GM19438 (cell line): ENCODE results near the gene UTP3.
"Not testable (repeated sequence)": the region's sequence is repeated elsewhere in the genome, so short reads cannot be mapped to it uniquely, and the experiment has no call there.

Experiments
- ATAC-seq: cut with Tn5 transposase; IDR thresholded peaks from one replicate; pipeline ENCODE4 v1.9.1; 2021; ENCODE audit warnings: low read depth; ENCODE audit not compliant: unreplicated experiment

UTP3 gene, protein sequence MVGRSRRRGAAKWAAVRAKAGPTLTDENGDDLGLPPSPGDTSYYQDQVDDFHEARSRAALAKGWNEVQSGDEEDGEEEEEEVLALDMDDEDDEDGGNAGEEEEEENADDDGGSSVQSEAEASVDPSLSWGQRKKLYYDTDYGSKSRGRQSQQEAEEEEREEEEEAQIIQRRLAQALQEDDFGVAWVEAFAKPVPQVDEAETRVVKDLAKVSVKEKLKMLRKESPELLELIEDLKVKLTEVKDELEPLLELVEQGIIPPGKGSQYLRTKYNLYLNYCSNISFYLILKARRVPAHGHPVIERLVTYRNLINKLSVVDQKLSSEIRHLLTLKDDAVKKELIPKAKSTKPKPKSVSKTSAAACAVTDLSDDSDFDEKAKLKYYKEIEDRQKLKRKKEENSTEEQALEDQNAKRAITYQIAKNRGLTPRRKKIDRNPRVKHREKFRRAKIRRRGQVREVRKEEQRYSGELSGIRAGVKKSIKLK

DNA sequence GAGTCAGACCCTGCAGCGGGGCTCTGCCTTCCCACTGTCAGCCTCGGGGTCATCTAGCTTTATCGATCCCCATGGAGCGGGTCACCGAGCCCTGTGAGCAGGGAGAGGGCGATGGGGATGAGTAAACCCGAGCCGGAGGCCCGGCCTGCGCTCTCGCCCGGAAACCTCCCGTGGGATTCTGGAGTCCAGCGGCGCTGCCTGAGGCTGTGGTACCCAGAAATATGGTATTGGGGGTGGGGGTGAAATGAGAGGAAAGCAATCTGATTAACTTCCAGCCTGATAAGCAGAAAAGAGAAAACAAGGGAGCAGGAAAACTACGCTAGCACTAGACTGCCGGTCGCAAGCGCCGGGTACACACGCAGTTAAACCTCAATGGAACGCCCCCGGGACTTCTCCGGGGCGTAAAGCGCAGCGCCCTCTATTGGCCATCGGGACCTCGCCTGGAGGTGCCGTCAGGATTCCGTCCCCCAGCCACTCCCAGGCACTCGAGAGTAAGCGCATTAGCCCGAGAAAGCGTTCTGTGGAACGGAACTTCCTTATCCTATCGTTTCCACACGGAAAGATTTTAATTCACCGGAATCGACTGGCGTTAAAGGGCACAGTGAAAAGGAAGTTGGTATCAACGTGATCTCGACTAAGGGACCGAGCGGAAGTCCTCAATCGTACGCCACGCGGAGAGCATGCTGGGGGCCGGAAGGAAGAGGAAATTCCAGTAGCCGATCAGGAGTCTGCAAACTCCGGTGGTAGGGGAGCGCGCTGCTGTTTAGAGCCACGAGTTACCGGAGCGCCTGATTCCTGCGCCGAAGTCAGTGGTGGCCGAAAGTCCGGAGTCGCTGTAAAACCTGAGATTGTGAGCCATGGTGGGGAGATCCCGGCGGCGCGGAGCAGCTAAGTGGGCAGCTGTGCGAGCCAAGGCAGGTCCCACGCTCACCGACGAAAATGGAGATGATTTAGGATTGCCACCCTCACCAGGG is at the start of gene UTP3:
Gene UTP3, plus strand, starts transcription at position 712 of the 974 bp plus-strand sequence. Its CDS starts 146 bp downstream, at position 858.
- ATAC-seq: peak; percentile 96

DNA sequence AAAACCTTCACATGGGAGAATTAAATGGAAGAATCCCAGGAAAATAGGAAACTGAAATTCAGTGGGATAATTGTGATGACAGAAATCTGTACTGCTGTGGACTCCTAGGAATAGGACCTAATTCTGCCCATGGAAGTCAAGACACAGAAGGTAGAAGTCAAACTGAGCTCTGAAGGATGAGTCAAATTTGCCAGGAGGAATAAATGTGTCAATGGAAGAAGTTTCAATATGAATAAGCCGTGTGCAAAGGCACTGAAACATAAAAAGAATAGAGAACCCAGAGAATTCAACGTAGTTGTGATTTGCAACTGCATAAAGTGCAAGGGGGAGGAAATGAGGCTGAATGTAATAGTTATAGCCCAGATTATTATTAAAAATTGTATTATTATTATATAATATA is 48.1 kb upstream of the UTP3 start:
- ATAC-seq: no peak

- ATAC-seq: not testable (repeated sequence)
These were observed 37.6 kb upstream of the UTP3 start for GRCh38 chr4:70650741-70651140.

DNA sequence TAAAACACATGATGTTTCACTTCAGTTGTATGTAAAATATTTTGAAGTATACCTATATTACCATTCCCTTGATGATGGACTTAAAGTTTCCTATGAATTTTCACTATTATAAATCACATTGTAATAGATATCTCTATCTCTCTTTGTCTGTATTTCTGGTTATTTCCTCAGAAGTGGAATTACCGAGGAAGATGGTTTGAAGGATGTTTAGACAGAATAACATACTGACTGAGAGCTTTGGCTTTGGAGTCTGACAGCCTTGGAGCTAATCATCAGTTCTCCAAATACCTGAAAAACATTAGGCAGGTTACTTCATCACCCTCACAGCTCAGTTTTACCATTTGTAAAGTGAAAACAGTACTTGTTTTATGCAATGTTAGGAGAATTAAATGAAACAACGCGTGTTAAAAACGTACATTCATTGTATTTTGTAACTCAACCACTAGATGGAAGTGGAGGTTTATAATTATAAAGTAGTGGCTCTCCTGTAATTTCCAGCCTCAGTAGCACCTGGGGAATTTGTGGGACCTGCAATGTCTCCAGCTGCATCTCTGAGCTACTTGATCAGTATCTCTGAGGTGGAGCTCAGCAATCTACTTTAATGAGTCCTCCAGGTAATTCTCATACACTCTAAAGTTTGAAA is 36.3 kb upstream of the UTP3 start:
- no peak for ATAC-seq

GRCh38 chr4:70654605-70655011 is 33.7 kb upstream of the UTP3 start:
- no peak for ATAC-seq

DNA sequence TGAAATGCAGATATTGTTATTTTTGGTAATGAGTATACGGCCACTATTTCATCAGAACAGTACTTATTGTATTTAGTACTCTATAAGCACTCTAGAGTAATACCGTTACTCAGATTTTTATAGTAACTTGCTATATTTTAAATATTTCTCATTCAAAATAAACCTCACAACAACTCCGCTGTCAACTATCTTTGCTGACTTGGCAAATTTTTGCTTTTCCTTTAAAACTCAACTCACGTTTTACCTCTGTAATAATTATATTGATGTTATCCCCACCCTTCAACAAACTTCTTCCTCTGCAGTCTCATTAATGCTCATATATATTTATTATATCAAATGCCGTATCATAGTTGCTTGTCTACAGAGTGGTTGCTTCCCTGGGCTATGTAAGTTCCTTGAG is 31.0 kb upstream of the UTP3 start:
- ATAC-seq: no peak

- ATAC-seq: no peak
These were observed 29.9 kb upstream of the UTP3 start for GRCh38 chr4:70658418-70658817.

GRCh38 chr4:70660106-70660505 is 28.2 kb upstream of the UTP3 start:
- no peak for ATAC-seq

DNA sequence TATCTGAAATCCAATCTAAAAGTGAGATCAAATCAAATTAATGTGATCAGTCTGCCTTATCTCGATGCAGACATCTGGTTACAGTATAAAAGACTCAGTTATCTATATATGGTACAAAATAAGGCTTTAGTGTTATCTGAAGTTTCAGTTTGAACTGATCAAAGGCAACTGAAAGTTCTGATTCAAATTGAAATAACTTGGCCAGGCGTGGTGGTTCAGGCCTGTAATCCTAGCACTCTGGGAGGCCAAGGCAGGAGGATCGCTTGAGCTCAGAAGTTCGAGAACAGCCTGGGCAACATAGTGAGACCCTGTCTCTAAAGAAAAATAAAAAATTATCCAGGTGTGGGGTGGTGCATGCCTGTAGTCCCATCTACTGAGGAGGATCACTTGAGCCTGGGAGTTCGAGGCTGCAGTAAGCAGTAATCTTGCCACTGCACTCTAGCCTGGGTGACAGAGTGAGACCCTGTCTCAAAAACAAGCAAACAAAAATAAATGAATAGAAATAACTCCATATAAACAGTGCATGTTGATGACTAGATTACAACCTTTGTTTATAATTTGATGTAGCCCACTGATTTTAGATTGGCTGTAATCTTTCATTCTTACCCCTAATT is 26.9 kb upstream of the UTP3 start:
- ATAC-seq: not testable (repeated sequence)

DNA sequence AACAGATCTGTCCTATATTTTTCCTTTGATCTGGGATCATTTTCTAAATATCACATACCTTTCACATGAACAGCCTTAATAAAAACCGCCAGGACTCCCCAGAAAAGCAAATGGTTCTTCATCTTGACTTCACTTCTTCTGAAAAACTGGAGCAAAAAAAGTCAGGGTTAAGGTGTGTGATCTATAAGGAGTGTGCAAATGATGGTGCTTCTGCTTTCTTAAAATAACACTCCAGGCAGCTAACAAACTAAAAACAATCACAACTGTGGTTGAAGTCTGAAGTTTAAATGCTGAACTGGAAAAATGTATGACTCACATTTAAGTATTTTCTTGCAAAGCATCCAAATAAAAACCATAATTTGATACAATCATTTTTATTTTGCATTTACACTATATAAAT is 22.0 kb upstream of the UTP3 start, which contains the start of gene JCHAIN:
Gene JCHAIN, minus strand, starts transcription at position 140 of the 400 bp plus-strand sequence. Its CDS starts 18 bp downstream, at position 122.
- ATAC-seq: no peak

GRCh38 chr4:70667740-70668535 is 20.4 kb upstream of the UTP3 start:
- peak; percentile 64 for ATAC-seq

GRCh38 chr4:70670332-70671014 is 17.9 kb upstream of the UTP3 start:
- no peak for ATAC-seq

- no peak for ATAC-seq
These were observed 17.2 kb upstream of the UTP3 start for GRCh38 chr4:70671091-70671490.

DNA sequence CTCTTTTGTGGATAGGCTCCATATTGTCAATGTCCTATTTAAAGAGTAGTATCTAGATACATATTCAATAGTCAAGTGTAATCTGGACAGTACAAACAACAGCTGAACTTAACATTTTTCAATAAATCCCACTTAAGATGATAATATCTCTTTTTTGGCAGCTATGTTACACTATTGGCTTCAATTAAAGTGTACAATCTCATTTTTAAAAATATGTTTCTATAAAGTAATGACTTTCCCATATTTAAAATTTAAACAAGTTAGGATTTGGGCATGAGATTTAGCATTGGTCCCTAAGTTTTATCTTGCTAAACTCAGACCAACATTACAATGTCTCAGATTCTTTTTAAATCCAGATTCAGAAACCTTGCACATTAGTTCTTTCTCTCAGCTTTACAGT is 14.1 kb upstream of the UTP3 start:
- no peak for ATAC-seq

DNA sequence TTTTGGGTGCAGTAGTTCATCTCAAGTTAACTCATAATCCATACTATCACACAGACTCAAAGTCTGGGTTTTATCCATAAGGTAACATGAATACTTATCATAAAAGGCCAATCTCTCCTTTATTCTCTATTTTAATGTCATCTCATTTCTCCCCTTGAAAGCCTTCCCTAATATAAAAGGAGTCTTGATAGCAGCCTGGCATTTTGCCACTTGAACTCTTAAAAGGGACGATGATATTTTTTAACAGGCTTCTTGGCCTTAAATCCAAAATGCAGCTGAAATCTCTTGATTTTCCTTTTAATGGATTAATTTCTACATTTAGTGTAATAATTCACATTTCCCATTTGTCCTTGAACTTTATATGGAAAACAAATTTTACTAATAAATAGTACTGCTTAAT is 13.6 kb upstream of the UTP3 start:
- ATAC-seq: no peak

- no peak for ATAC-seq
These were observed 11.7 kb upstream of the UTP3 start for GRCh38 chr4:70676554-70677090.

DNA sequence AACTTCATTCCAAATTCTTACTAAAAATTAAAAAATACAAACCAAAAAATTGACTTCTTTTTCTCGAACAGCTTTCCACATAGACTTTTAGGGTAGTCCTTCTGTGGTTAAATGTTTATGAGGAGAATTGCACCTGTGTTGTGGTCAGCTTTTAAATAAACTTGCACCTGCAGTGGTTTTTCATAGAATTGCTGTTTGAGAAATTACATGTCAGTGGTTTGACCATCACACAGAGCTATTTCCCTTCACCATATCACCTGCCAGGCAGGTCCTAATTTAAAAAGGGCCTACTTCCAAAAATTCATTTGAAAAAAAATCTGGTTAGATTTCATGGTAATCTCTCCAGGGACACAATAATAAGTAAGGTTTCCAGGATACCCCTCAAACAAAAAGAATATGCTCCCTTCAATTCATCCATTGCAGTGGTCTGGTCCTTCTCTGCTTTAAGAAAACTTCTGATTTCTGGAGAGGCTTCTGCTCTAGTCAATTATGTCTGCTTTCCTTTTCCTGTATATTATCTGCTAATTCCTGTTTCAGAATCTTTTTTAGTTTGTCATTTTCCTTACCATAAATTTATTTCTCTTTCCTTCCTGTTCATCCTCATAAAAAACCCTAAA is 9.8 kb upstream of the UTP3 start:
- ATAC-seq: peak; percentile 84

DNA sequence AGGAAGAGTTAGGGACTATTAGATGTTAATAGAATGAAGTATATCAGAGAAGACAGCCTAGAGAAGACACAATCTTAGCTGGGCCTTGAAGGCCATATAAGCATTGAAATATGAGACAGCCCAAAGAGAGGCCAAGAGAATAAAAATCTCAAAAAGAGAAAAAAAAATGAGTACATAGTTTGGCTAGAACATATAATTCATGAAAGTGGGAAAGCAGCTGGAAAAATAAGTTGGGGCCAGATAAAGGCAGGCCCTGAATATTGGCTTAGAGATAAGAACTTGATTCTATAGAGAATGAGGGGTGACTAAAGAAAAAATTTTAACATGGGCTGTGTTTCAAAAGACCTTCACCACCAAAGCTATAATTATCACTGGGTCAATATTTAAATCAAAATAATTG is 7.4 kb upstream of the UTP3 start:
- no peak for ATAC-seq
